Activated T-helper 9 cell treated with anti-CD3 and anti-CD28 coated beads, Interleukin-2, amount 50 U/mL, for 16 hours (primary cell): ENCODE results near the gene R3HDM4.
A peak's percentile ranks its signal among the peaks of the same experiment; 100 is the strongest.
"Not testable (repeated sequence)": the region's sequence is repeated elsewhere in the genome, so short reads cannot be mapped to it uniquely, and the experiment has no call there.

ENCODE experiments used
- DNase-seq: peaks from one replicate; pipeline ENCODE4 v3.0.0-alpha.2; 2020; ENCODE audit warnings: low read depth

Gene R3HDM4

GRCh38 chr19:892243-892893, 20.7 kb downstream of the R3HDM4 start:
- DNase-seq, result no peak

- DNase-seq, result not testable (repeated sequence)
These were observed 21.4 kb downstream of the R3HDM4 start for GRCh38 chr19:891421-892200.

GRCh38 chr19:890831-891230, 22.2 kb downstream of the R3HDM4 start:
- DNase-seq, result no peak

GRCh38 chr19:889662-890295, 23.2 kb downstream of the R3HDM4 start:
- DNase-seq, result no peak

GRCh38 chr19:888581-889385, 24.2 kb downstream of the R3HDM4 start:
- DNase-seq, result peak; percentile 31

GRCh38 chr19:887599-887998, 25.4 kb downstream of the R3HDM4 start:
- DNase-seq, result no peak

- DNase-seq, result no peak
These were observed 25.9 kb downstream of the R3HDM4 start for GRCh38 chr19:887072-887471.

GRCh38 chr19:885536-886224, 27.3 kb downstream of the R3HDM4 start:
- DNase-seq, result no peak

- DNase-seq, result no peak
These were observed 28.4 kb downstream of the R3HDM4 start for GRCh38 chr19:884420-885211.

GRCh38 chr19:883661-884211, 29.3 kb downstream of the R3HDM4 start:
- DNase-seq, result no peak

GRCh38 chr19:882871-883497, 30.0 kb downstream of the R3HDM4 start:
- no peak for DNase-seq

GRCh38 chr19:881385-882071, 31.5 kb downstream of the R3HDM4 start:
- no peak for DNase-seq

- no peak for DNase-seq
These were observed 33.1 kb downstream of the R3HDM4 start for GRCh38 chr19:879711-880438.

- DNase-seq, result not testable (repeated sequence)
These were observed 34.1 kb downstream of the R3HDM4 start for GRCh38 chr19:878751-879561.

GRCh38 chr19:877992-878660, 34.9 kb downstream of the R3HDM4 start:
- not testable (repeated sequence) for DNase-seq

- DNase-seq, result no peak
These were observed 36.2 kb downstream of the R3HDM4 start for GRCh38 chr19:876780-877314.

- DNase-seq, result no peak
These were observed 36.9 kb downstream of the R3HDM4 start for GRCh38 chr19:876089-876488.
